Common myeloid progenitor, CD34-positive (primary cell): ENCODE results near the gene GRID1.

ENCODE experiments used
- CTCF ChIA-PET: fragments of 350-600 bp; sonication (Branson Sonifier 250); formaldehyde crosslinking; loops from one replicate; lab custom pipeline; 2021; ENCODE audit warnings: antibody characterized with exemption; lab: Charles Lee
- POLR2A ChIA-PET: fragments of 350-600 bp; sonication (Branson Sonifier 250); formaldehyde crosslinking; loops from one replicate; lab custom pipeline; 2021; ENCODE audit warnings: antibody characterized with exemption; lab: Charles Lee
- DNase-seq, 3 donors: peaks; one replicate each; pipeline versions ENCODE4 v3.0.0 to v3.0.0-alpha.2; 2013
- H3K27ac ChIP-seq, 2 experiments: 1 replicate in 1 of 2; 2 replicates in 1 of 2; pipeline ENCODE4 v1.7.0; 2013; ENCODE audit warnings: inconsistent platforms in 2 of 2, low read length in 2 of 2, mild to moderate bottlenecking in 2 of 2, low read depth in 1 of 2, moderate library complexity in 1 of 2; ENCODE audit not compliant: severe bottlenecking in 2 of 2, insufficient read depth in 1 of 2, poor library complexity in 1 of 2
- H3K27me3 ChIP-seq, 5 experiments: replicated peaks in 2 of 5; 1 replicate in 3 of 5; 2 replicates in 2 of 5; pipeline versions ENCODE4 v1.6.1 to v1.7.0; 2013; ENCODE audit warnings: low read length in 4 of 5, mild to moderate bottlenecking in 2 of 5, moderate library complexity in 2 of 5, inconsistent platforms in 1 of 5; ENCODE audit not compliant: insufficient read depth in 5 of 5, control insufficient read depth in 4 of 5
- H3K36me3 ChIP-seq, 4 experiments: 1 replicate in 2 of 4; 2 replicates in 2 of 4; pipeline versions ENCODE4 v1.6.1 to v1.7.0; 2013; ENCODE audit warnings: low read length in 3 of 4, control low read depth in 1 of 4, mild to moderate bottlenecking in 1 of 4; ENCODE audit not compliant: control insufficient read depth in 4 of 4, insufficient read depth in 4 of 4
- H3K4me1 ChIP-seq, 4 experiments: 1 replicate in 3 of 4; 2 replicates in 1 of 4; pipeline versions ENCODE4 v1.6.1 to v1.7.1; 2013; ENCODE audit warnings: low read length in 3 of 4, mild to moderate bottlenecking in 3 of 4, control low read depth in 1 of 4, inconsistent platforms in 1 of 4, moderate library complexity in 1 of 4; ENCODE audit not compliant: control insufficient read depth in 4 of 4, insufficient read depth in 4 of 4; ENCODE audit errors: control extremely low read depth in 1 of 4
- H3K4me3 ChIP-seq, 7 experiments: 1 replicate in 4 of 7; 2 replicates in 3 of 7; pipeline versions ENCODE4 v1.5.1 to v1.7.0; 2013; ENCODE audit warnings: mild to moderate bottlenecking in 7 of 7, low read length in 6 of 7, moderate library complexity in 6 of 7, inconsistent platforms in 2 of 7, low read depth in 2 of 7, control low read depth in 1 of 7; ENCODE audit not compliant: insufficient read depth in 4 of 7, control insufficient read depth in 1 of 7; ENCODE audit errors: extremely low read depth in 1 of 7
- H3K9me3 ChIP-seq, 5 experiments: 1 replicate in 4 of 5; 2 replicates in 1 of 5; pipeline versions ENCODE4 v1.6.1 to v1.7.1; 2013; ENCODE audit warnings: low read length in 4 of 5, mild to moderate bottlenecking in 2 of 5, inconsistent platforms in 1 of 5, low read depth in 1 of 5, moderate library complexity in 1 of 5; ENCODE audit not compliant: control insufficient read depth in 4 of 5, insufficient read depth in 2 of 5; ENCODE audit errors: control extremely low read depth in 1 of 5
- WGBS: methylation state at CpG from one replicate; pipeline ENCODE4 v1.1.5; 2013; ENCODE audit not compliant: insufficient coverage; 5-methylcytosine and 5-hydroxymethylcytosine counted together

The GRID1 gene

GRCh38 chr10:85977642-85978041 lies 389.0 kb downstream of the GRID1 start:
- Histone ChIP-seq H3K9me3 (no peaks in the 10 kb centered on the region), H3K4me3 (no peak overlapping the region), H3K4me1 (no peaks in the 10 kb centered on the region), H3K27ac (no peak overlapping the region), H3K27me3 (peaks cover 0 to 2% (median 0%) of the 10 kb centered on the region in 5 experiments), H3K36me3 (no peaks in the 10 kb centered on the region)
- CTCF ChIA-PET: no interaction called here
- WGBS: 100% methylated on average over 3 of the region's 6 CpGs
- no peak for DNase-seq
- POLR2A ChIA-PET: no interaction called here

GRCh38 chr10:85976267-85976793 lies 390.3 kb downstream of the GRID1 start:
- Histone ChIP-seq H3K36me3 (no peaks in the 10 kb centered on the region), H3K4me3 (no peak overlapping the region), H3K9me3 (peaks cover 0 to 2% (median 0%) of the 10 kb centered on the region in 5 experiments), H3K27ac (no peak overlapping the region), H3K27me3 (peaks cover 0 to 2% (median 0%) of the 10 kb centered on the region in 5 experiments), H3K4me1 (no peaks in the 10 kb centered on the region)
- ChIA-PET POLR2A (no interaction called here), CTCF (no interaction called here)
- no peak for DNase-seq
- 94% methylated on average over 6 of the region's 6 CpGs for WGBS

GRCh38 chr10:85971494-85971893 lies 395.1 kb downstream of the GRID1 start:
- Histone ChIP-seq H3K4me1 (no peaks in the 10 kb centered on the region), H3K9me3 (peaks cover 0 to 5% (median 0%) of the 10 kb centered on the region in 5 experiments), H3K27me3 (peaks cover 0 to 1% (median 0%) of the 10 kb centered on the region in 5 experiments), H3K27ac (no peak overlapping the region), H3K4me3 (no peak overlapping the region), H3K36me3 (no peaks in the 10 kb centered on the region)
- no peak for DNase-seq
- ChIA-PET CTCF (no interaction called here), POLR2A (no interaction called here)

- DNase-seq: no peak
- H3K36me3 ChIP-seq: no peaks in the 10 kb centered on the region
- no CpG with 5 or more reads among the region's 1 CpG for WGBS
- H3K4me1 ChIP-seq: no peaks in the 10 kb centered on the region
- no peak overlapping the region for H3K27ac ChIP-seq
- H3K9me3 ChIP-seq: peaks cover 0 to 5% (median 0%) of the 10 kb centered on the region in 5 experiments
- CTCF ChIA-PET: no interaction called here
- no peaks in the 10 kb centered on the region for H3K27me3 ChIP-seq
- no peak overlapping the region for H3K4me3 ChIP-seq
- POLR2A ChIA-PET: no interaction called here
Measured at GRCh38 chr10:85967594-85967993, 399.0 kb downstream of the GRID1 start.

- H3K36me3 ChIP-seq: no peaks in the 10 kb centered on the region
- CTCF ChIA-PET: no interaction called here
- H3K9me3 ChIP-seq: peaks cover 0 to 2% (median 0%) of the 10 kb centered on the region in 5 experiments
- WGBS: 69% methylated on average over 1 of the region's 1 CpG
- POLR2A ChIA-PET: no interaction called here
- no peak overlapping the region for H3K4me3 ChIP-seq
- peaks cover 0 to 1% (median 0%) of the 10 kb centered on the region in 5 experiments for H3K27me3 ChIP-seq
- H3K27ac ChIP-seq: no peak overlapping the region
- no peaks in the 10 kb centered on the region for H3K4me1 ChIP-seq
- DNase-seq: no peak
Measured at GRCh38 chr10:85961479-85962067, 405.0 kb downstream of the GRID1 start.

- ChIA-PET POLR2A (no interaction called here), CTCF (no interaction called here)
- Histone ChIP-seq H3K36me3 (no peaks in the 10 kb centered on the region), H3K27me3 (peaks cover 0 to 1% (median 0%) of the 10 kb centered on the region in 5 experiments), H3K27ac (no peak overlapping the region), H3K4me3 (no peak overlapping the region), H3K9me3 (peaks cover 0 to 2% (median 0%) of the 10 kb centered on the region in 5 experiments), H3K4me1 (no peaks in the 10 kb centered on the region)
- no peak for DNase-seq
- WGBS: 95% methylated on average over 3 of the region's 6 CpGs
Measured at GRCh38 chr10:85961073-85961472, 405.5 kb downstream of the GRID1 start.

GRCh38 chr10:85959239-85959638 lies 407.4 kb downstream of the GRID1 start:
- ChIA-PET POLR2A (no interaction called here), CTCF (no interaction called here)
- 90% methylated on average over 3 of the region's 3 CpGs for WGBS
- Histone ChIP-seq H3K36me3 (no peaks in the 10 kb centered on the region), H3K27ac (no peak overlapping the region), H3K27me3 (peaks cover 0 to 1% (median 0%) of the 10 kb centered on the region in 5 experiments), H3K9me3 (peaks cover 0 to 2% (median 0%) of the 10 kb centered on the region in 5 experiments), H3K4me3 (no peak overlapping the region), H3K4me1 (no peaks in the 10 kb centered on the region)
- no peak for DNase-seq
